DMS53 (cell line): ENCODE results near the gene SLX4.

ENCODE experiments used
- DNase-seq: peaks from one replicate; lab custom pipeline; 2025; lab: John Stamatoyannopoulos, UW

The SLX4 gene

GRCh38 chr16:3582276-3583165 is 28.9 kb downstream of the SLX4 start:
- no peak for DNase-seq

DNA sequence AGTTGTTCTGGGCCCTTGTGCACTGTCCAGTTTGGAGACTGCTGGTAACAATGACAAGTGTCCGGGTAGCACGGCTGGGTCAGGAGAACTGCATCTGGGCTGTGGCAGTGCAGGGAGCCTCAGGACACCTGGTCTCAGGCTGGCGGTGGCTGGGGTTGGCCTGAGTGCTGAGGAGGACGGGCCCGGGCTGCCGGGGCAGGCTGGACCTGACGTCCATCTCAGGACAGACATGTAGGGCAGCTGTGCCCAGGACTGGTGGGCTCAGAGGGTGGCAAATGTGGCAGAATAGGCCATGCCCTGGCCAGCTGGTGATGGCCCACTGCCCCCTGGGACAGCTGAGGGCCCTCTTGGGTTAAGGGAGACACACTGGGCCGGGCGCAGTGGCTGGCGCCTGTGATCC is 30.0 kb downstream of the SLX4 start:
- DNase-seq = no peak

- DNase-seq = no peak
These were observed 30.7 kb downstream of the SLX4 start for GRCh38 chr16:3580686-3581085.

GRCh38 chr16:3580251-3580651 is 31.2 kb downstream of the SLX4 start:
- no peak for DNase-seq

- no peak for DNase-seq
These were observed 31.6 kb downstream of the SLX4 start for GRCh38 chr16:3579776-3580175.

DNA sequence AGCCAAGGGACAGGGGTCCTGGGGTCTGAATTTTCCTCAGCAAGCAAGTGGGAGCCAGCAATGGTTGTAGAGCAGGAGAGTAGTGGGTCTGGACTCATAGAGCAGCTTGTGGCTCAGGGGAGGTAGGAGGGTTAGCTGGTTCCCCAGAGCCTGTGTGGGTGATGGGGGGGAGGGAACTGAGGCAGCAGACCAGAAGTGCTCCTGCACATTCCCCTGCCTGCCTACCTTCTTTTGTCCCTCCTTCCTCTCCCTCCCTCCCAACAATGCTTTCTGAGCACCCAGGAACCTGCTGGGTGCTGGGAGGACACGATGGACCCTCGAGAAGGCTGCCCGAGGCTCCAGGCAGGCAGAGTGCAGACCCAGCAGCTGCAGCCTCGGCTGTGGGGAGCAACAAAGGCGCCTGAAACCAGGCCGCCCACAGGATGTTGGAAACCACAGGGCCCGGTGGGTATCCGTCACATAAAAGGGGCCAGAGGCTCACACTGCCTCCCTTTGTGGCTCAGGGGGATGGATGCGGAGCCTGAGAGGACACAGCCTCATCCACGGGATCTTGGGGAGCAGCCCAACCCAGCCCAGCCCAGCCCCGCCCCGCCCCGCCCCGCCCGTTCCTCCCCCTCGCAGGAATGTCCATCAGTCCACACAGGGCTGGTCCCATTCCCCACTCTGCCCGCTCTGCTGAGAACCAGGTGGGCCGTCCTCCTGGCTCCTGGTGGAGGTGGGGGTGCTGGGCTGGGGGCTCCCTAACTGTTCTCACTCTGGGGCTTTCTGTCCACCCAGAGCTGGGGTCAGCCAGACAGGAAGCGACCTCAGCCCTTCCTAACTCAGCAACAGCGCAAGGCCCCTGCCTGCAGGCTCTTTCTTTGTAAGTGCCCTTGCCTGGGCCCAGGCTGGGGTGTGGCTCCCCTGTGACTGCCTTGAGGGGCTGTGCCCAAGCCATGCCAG is 32.5 kb downstream of the SLX4 start:
- no peak for DNase-seq

GRCh38 chr16:3578121-3578520 is 33.3 kb downstream of the SLX4 start:
- no peak for DNase-seq

- DNase-seq = no peak
These were observed 34.1 kb downstream of the SLX4 start, which contains the start of gene NLRC3 for GRCh38 chr16:3577302-3577752. Gene NLRC3 (minus strand): TSS chr16:3577403. CDS start chr16:3565036, 12,367 bp downstream.

- DNase-seq = no peak
These were observed 35.2 kb downstream of the SLX4 start for GRCh38 chr16:3576211-3576610.

GRCh38 chr16:3575491-3575890 is 35.9 kb downstream of the SLX4 start:
- DNase-seq = no peak

DNA sequence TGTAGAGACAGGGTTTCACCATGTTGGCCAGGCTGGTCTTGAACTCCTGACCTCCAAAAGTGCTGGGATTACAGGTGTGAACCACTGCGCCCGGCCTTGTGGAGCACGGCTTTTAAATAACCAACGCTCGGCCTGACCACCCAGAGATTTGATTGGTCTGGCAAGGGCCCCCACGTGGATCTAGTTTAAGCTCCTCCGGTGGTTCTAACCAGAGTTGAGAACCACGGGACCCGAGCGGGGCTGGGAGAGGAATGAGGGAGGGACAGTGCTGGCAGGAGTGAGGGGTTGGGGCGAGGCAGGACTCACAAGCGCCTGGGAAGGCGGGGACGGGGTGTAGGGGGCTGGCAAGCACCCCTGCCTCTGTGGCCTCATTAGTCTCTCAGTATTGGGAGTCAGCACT is 37.2 kb downstream of the SLX4 start:
- DNase-seq = no peak

DNA sequence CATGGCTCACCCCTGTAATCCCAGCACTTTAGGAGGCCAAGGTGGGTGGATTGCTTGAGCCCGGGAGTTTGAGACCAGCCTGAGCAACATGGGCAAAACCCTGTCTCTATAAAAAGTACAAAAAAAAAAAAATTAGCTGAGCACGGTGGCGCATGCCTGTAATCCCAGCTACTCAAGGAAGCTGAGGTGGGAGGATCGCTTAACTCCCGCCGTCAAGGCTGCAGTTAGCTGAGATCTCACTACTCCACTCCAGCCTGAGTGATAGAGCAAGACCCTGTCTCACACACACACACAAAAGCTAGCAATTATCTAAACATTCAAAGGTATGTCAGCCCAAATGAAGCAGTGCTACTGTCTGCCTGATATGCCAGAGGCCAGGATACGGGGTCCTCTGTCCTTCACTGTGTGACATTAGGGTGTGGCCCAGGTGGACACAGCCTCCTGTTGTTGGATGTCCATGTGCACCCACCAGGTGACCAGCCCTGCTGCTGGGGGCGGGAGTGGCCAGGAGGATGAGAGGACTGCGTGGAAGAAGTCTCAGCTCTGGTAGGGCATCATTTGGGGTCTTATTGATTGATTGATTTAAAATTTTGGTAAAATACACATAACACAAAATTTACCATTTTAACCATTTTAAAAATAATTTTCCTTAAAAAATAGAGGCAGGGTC is 38.1 kb downstream of the SLX4 start:
- no peak for DNase-seq

DNA sequence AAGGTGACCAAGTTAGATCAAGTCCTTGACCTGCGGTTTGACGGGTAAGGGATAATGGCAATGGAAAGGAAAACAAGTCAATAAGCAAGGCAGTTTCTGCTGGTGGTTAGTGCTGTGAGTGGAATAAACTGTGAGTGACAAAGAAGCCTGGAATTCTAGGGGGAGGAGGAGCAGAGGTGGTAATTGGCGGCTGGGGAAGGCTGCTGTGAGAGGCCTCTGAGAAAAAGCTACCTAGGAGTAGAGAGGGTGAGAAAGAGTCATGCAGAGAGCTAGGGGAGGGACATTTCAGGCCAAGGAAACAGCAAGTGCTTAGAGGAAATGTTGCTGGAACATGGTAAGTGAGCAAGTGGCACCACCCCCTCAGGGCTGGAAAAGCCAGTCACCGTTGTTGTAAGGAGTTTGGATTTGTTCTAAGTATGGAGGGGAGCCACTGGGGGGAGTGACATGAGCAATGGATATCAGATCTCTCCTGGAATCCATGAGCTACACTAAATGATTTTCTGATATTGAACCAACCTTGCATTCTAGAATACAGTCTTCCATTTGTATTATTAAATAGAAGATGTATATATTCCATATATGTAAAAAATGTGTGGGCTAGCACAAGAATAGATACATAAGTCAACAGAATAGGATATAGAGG is 40.9 kb downstream of the SLX4 start:
- no peak for DNase-seq

- DNase-seq = no peak
These were observed 41.6 kb downstream of the SLX4 start for GRCh38 chr16:3569851-3570250.

- no peak for DNase-seq
These were observed 44.4 kb downstream of the SLX4 start for GRCh38 chr16:3566990-3567389.

GRCh38 chr16:3564889-3565141 is 46.6 kb downstream of the SLX4 start:
- no peak for DNase-seq

- no peak for DNase-seq
These were observed 47.1 kb downstream of the SLX4 start for GRCh38 chr16:3564130-3564888.

DNA sequence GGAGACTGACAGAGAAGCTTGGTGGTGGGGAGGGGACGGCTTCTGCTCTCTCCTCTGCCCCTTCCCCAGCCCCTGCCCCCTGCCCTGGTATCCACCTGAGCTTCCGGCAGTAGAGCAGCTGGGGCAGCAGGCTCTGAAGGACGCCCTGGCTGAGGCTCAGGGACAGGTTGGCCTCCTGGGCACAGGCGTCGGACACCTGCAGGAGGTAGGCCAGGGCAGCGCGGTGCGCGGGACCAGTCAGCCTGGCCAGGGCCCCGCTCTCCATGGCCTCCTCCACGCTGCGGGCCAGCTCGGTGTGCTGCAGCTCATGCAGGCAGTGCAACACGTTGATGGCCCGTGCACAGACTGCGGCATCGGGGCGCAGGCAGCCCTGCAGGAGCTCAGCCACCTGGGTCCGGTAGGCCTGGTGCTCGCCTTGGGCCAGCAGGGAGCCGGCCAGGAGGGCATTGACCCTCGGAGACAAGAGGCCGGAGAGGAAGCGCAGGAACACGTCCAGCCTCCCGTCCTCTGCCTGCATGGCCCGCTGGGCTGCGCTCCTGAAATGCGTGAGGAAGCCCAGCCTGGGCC is 48.4 kb downstream of the SLX4 start:
- no peak for DNase-seq

DNA sequence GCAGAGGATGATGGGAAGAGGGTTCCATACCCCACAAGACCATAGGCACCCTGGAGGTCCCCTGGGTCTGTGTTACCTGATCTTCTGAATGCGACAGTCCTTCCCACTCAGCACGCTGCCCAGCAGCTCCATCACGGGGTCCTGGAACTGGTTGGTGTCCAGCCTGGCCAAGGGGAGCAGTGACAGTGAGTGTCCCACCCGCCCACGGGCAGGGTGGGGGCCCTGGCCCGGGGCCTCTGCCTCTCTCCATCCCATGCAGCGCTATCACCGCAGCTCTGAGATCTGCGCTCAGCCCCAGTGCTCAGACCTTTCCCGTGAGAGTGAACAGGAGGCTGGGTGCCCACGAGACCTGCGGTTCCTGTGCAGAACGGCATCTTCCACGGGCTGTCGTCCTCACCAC is 49.8 kb downstream of the SLX4 start:
- no peak for DNase-seq

DNA sequence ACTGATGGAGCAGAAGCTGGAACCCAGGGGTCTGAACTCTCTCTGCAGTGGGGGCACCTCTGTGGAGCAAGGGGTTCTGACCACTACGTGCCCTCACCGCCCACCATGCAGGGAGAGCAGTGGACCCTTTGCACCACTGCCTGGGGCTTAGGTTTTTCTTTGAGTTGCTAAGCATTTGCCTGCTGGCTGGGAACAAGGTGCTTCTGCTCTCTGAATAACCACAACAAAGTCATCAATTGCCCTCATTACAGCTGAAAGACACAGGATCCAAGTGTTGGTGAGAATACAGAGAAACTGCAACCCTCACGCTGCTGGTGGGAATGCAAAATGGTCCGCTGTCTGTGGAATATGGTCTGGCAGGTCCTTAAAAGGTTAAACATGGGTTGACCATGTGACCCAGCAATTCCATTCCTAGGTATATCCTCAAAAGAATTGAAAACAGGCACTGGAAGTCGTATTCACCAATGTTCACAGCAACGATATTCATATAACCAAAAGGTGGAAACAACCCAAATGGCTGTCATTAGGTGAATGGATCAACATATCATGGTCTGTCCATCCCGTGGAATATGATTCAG is 57.0 kb downstream of the SLX4 start:
- no peak for DNase-seq
